PC-9 (cell line): Measurements from ENCODE around the gene TRIP11. TPM values are rescaled to one million over a fixed set of nuclear protein-coding genes. Genes with fewer than 3 reads are reported as not detected.

Source experiments
- BruUV-seq: library from RNA; stranded (reverse); fragments of 400-500 nt; replicated peaks from 2 replicates; lab custom pipeline; 2021; lab: Mats Ljungman, UMichigan
- CTCF ChIA-PET: fragments of 300-600 bp; sonication (Branson Sonifier 250); formaldehyde crosslinking; loops from one replicate; lab custom pipeline; 2022; ENCODE audit warnings: antibody characterized with exemption; lab: Charles Lee
- POLR2A ChIA-PET: fragments of 300-600 bp; sonication (Branson Sonifier 250); formaldehyde crosslinking; loops from one replicate; lab custom pipeline; 2022; ENCODE audit warnings: antibody characterized with exemption; ENCODE audit not compliant: unreplicated experiment; lab: Charles Lee
- DNase-seq, 2 experiments: peaks; one replicate each; pipeline versions ENCODE4 v3.0.0 to v3.0.0-alpha.2; 2015 to 2022; ENCODE audit warnings: mixed read lengths in 1 of 2
- H2AFZ ChIP-seq: fragments of 200-600 bp; sonication (generic); 2 replicates; pipeline ENCODE4 v1.8.1; 2017; ENCODE audit warnings: antibody characterized with exemption
- H3F3A ChIP-seq: fragments of 200-600 bp; sonication (generic); 2 replicates; pipeline ENCODE4 v1.8.1; 2017; ENCODE audit warnings: antibody characterized with exemption, mild to moderate bottlenecking, low read depth; ENCODE audit not compliant: insufficient read depth
- H3K27ac ChIP-seq: fragments of 200-600 bp; sonication (generic); 2 replicates; pipeline ENCODE4 v1.6.1; 2016; ENCODE audit warnings: mixed run types
- H3K27me3 ChIP-seq: fragments of 200-600 bp; sonication (generic); 2 replicates; pipeline ENCODE4 v1.6.1; 2016; ENCODE audit warnings: low read depth, mixed run types; ENCODE audit not compliant: insufficient read depth
- H3K36me3 ChIP-seq: fragments of 200-600 bp; sonication (generic); 2 replicates; pipeline ENCODE4 v1.6.1; 2016; ENCODE audit warnings: low read depth, mixed run types
- H3K4me1 ChIP-seq: fragments of 200-600 bp; sonication (generic); replicated peaks from 2 replicates; pipeline ENCODE4 v1.6.1; 2016; ENCODE audit warnings: mixed run types; ENCODE audit not compliant: insufficient read depth
- H3K4me2 ChIP-seq: fragments of 200-600 bp; sonication (generic); 2 replicates; pipeline ENCODE4 v1.6.1; 2017; ENCODE audit warnings: mixed run types
- H3K4me3 ChIP-seq: fragments of 200-600 bp; sonication (generic); 2 replicates; pipeline ENCODE4 v1.6.1; 2016; ENCODE audit warnings: mixed run types
- H3K79me2 ChIP-seq: fragments of 200-600 bp; sonication (generic); 2 replicates; pipeline ENCODE4 v1.6.1; 2017; ENCODE audit warnings: low read depth, mixed run types
- H3K9me2 ChIP-seq: fragments of 200-600 bp; sonication (generic); 2 replicates; pipeline ENCODE4 v1.8.1; 2017; ENCODE audit warnings: mild to moderate bottlenecking; ENCODE audit not compliant: insufficient read depth
- H3K9me3 ChIP-seq: fragments of 200-600 bp; sonication (generic); 2 replicates; pipeline ENCODE4 v1.8.1; 2016; ENCODE audit warnings: low read depth; ENCODE audit not compliant: insufficient read depth
- H4K20me1 ChIP-seq: fragments of 200-600 bp; sonication (generic); 2 replicates; pipeline ENCODE4 v1.8.1; 2017; ENCODE audit not compliant: insufficient read depth
- EZH2 ChIP-seq: fragments of 200-600 bp; sonication (generic); IDR thresholded peaks from 2 replicates; pipeline ENCODE4 v1.8.0; 2017; ENCODE audit warnings: antibody characterized with exemption, low read depth
- intact Hi-C: fragments of 100-400 bp; cut with micrococcal nuclease; formaldehyde crosslinking; loops from one replicate; pipeline ENCODE4 v1.10.0; 2022; ENCODE audit not compliant: unreplicated experiment
- total RNA-seq: library from RNA; stranded (reverse); gene quantifications from 2 replicates; pipeline ENCODE4 v1.2.3, GENCODE V29; 2021
- TF ChIP-seq, protein P1 (sequence below): fragments of 200-600 bp; sonication (generic); conservative IDR thresholded peaks from 2 replicates; pipeline ENCODE4 v1.6.1; 2017; ENCODE audit warnings: mixed run types, antibody characterized with exemption, mild to moderate bottlenecking, moderate library complexity

TRIP11 gene
- total RNA-seq, 1 experiment from 2014 or later = 22.0 TPM

GRCh38 chr14:91985008-91985407 lies 54.9 kb downstream of the TRIP11 start:
- Histone ChIP-seq H3K4me1 (0 out of 2 replicates have a peak, but pooled peaks cover 3% of the 10 kb centered on the region), H4K20me1 (no peaks in the 10 kb centered on the region), H3F3A (peaks cover 3% of the 10 kb centered on the region; the same call in 1 of the 2 replicates), H3K79me2 (no peaks in the 10 kb centered on the region), H3K4me3 (no peak overlapping the region), H2AFZ (no peak overlapping the region), H3K9me3 (no peaks in the 10 kb centered on the region), H3K27me3 (no peaks in the 10 kb centered on the region), H3K4me2 (no peak overlapping the region), H3K36me3 (peaks cover 14% of the 10 kb centered on the region), H3K9me2 (no peaks in the 10 kb centered on the region), H3K27ac (no peak overlapping the region)
- no peak for DNase-seq
- BruUV-seq = no TSS peak
- CTCF ChIA-PET = no interaction called here
- POLR2A ChIA-PET = no interaction called here
- intact Hi-C loops = no loop called here
- TF ChIP-seq, protein P1, sequence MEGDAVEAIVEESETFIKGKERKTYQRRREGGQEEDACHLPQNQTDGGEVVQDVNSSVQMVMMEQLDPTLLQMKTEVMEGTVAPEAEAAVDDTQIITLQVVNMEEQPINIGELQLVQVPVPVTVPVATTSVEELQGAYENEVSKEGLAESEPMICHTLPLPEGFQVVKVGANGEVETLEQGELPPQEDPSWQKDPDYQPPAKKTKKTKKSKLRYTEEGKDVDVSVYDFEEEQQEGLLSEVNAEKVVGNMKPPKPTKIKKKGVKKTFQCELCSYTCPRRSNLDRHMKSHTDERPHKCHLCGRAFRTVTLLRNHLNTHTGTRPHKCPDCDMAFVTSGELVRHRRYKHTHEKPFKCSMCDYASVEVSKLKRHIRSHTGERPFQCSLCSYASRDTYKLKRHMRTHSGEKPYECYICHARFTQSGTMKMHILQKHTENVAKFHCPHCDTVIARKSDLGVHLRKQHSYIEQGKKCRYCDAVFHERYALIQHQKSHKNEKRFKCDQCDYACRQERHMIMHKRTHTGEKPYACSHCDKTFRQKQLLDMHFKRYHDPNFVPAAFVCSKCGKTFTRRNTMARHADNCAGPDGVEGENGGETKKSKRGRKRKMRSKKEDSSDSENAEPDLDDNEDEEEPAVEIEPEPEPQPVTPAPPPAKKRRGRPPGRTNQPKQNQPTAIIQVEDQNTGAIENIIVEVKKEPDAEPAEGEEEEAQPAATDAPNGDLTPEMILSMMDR = no peak
- no peak for TF ChIP-seq EZH2

DNA sequence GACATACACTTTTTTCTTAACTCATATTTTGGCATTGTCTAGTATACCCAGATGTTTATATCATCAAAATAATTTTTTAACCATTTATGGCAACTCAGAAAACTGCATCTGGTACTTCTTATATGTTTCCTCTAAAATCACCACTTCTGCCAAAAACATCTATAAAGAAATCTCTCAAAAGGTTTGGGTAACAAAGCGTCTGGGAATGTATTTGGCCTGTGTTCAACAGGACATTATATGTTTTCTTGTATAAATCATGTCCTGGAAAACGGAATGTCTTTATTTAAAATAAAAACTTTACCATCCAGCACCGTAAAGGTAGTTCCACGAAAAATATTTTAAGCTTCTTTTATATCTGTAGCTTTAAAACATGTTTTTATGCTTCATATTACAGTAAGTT lies 56.3 kb downstream of the TRIP11 start:
- H3K9me2 ChIP-seq = no peaks in the 10 kb centered on the region
- no peak overlapping the region for H2AFZ ChIP-seq
- DNase-seq = no peak
- 0 out of 2 replicates have a peak, but pooled peaks cover 3% of the 10 kb centered on the region for H3K4me1 ChIP-seq
- ChIA-PET POLR2A (no interaction called here), CTCF (no interaction called here)
- no peaks in the 10 kb centered on the region for H4K20me1 ChIP-seq
- no peak overlapping the region for H3K4me3 ChIP-seq
- H3K79me2 ChIP-seq = no peaks in the 10 kb centered on the region
- H3K27me3 ChIP-seq = no peaks in the 10 kb centered on the region
- intact Hi-C loops = no loop called here
- TF ChIP-seq, protein P1 = no peak
- TF ChIP-seq EZH2 = no peak
- BruUV-seq = no TSS peak
- no peaks in the 10 kb centered on the region for H3K9me3 ChIP-seq
- H3F3A ChIP-seq = peaks cover 3% of the 10 kb centered on the region; the same call in 1 of the 2 replicates
- H3K36me3 ChIP-seq = peaks cover 14% of the 10 kb centered on the region
- no peak overlapping the region for H3K4me2 ChIP-seq
- H3K27ac ChIP-seq = no peak overlapping the region

GRCh38 chr14:91980157-91980556 lies 59.7 kb downstream of the TRIP11 start:
- no TSS peak for BruUV-seq
- Histone ChIP-seq H3K4me1 (0 out of 2 replicates have a peak, but pooled peaks cover 3% of the 10 kb centered on the region), H3K79me2 (no peaks in the 10 kb centered on the region), H3K36me3 (peaks cover under 1% of the 10 kb centered on the region; the same call in 1 of the 2 replicates), H2AFZ (no peak overlapping the region), H3K9me2 (no peaks in the 10 kb centered on the region), H3K27me3 (no peaks in the 10 kb centered on the region), H3K4me3 (no peak overlapping the region), H4K20me1 (no peaks in the 10 kb centered on the region), H3K27ac (peak overlapping the region; percentile 53), H3K9me3 (no peaks in the 10 kb centered on the region), H3K4me2 (no peak overlapping the region), H3F3A (peaks cover 3% of the 10 kb centered on the region; the same call in 1 of the 2 replicates)
- POLR2A ChIA-PET = no interaction called here
- intact Hi-C loops = no loop called here
- peak in 1 of 2 experiments; percentile 83 for DNase-seq
- TF ChIP-seq EZH2 = no peak
- TF ChIP-seq, protein P1 = no peak
- CTCF ChIA-PET = no interaction called here
